GM19467 (cell line): Measurements from ENCODE around the gene P2RY8.
"Not testable (repeated sequence)": the region's sequence is repeated elsewhere in the genome, so short reads cannot be mapped to it uniquely, and the experiment has no call there.

Experiments used
- ATAC-seq: cut with Tn5 transposase; IDR thresholded peaks from one replicate; pipeline ENCODE4 v1.9.1; 2021; ENCODE audit warnings: mild to moderate bottlenecking, moderate library complexity; ENCODE audit not compliant: unreplicated experiment

The P2RY8 gene

GRCh38 chrX:1546691-1547251 is 9.8 kb upstream of the P2RY8 start:
- no peak for ATAC-seq

- no peak for ATAC-seq
Observed at GRCh38 chrX:1545776-1546408, 8.9 kb upstream of the P2RY8 start.

GRCh38 chrX:1542994-1543725 is 6.2 kb upstream of the P2RY8 start:
- no peak for ATAC-seq

- ATAC-seq, result not testable (repeated sequence)
Observed at GRCh38 chrX:1539146-1539545, 2.2 kb upstream of the P2RY8 start.

GRCh38 chrX:1537716-1538090 is 718 bp upstream of the P2RY8 start:
- ATAC-seq, result not testable (repeated sequence)

GRCh38 chrX:1536712-1537030 is 314 bp downstream of the P2RY8 start:
- ATAC-seq, result no peak

- ATAC-seq, result no peak
Observed at GRCh38 chrX:1535241-1536041, 1.5 kb downstream of the P2RY8 start.

- no peak for ATAC-seq
Observed at GRCh38 chrX:1534301-1535168, 2.5 kb downstream of the P2RY8 start.

GRCh38 chrX:1533058-1533457 is 3.9 kb downstream of the P2RY8 start:
- ATAC-seq, result no peak

- ATAC-seq, result no peak
Observed at GRCh38 chrX:1531096-1531890, 5.7 kb downstream of the P2RY8 start.

GRCh38 chrX:1529756-1530155 is 7.2 kb downstream of the P2RY8 start:
- ATAC-seq, result no peak

- ATAC-seq, result no peak
Observed at GRCh38 chrX:1529328-1529727, 7.7 kb downstream of the P2RY8 start.

- no peak for ATAC-seq
Observed at GRCh38 chrX:1528884-1529203, 8.1 kb downstream of the P2RY8 start.

GRCh38 chrX:1528186-1528883 is 8.7 kb downstream of the P2RY8 start:
- no peak for ATAC-seq

- no peak for ATAC-seq
Observed at GRCh38 chrX:1527457-1527856, 9.5 kb downstream of the P2RY8 start.

GRCh38 chrX:1526565-1526964 is 10.4 kb downstream of the P2RY8 start:
- ATAC-seq, result no peak

- no peak for ATAC-seq
Observed at GRCh38 chrX:1525583-1526355, 11.2 kb downstream of the P2RY8 start.

GRCh38 chrX:1524874-1525582 is 12.0 kb downstream of the P2RY8 start:
- no peak for ATAC-seq
